ENCODE results near the gene TOP1. TPM values are rescaled to one million over a fixed set of nuclear protein-coding genes. Genes with fewer than 3 reads are reported as not detected.
"Not testable (repeated sequence)": the region's sequence is repeated elsewhere in the genome, so short reads cannot be mapped to it uniquely, and the experiment has no call there.

Gene TOP1
- total RNA-seq, 1 experiment from 2014 or later, result 144 TPM

DNA sequence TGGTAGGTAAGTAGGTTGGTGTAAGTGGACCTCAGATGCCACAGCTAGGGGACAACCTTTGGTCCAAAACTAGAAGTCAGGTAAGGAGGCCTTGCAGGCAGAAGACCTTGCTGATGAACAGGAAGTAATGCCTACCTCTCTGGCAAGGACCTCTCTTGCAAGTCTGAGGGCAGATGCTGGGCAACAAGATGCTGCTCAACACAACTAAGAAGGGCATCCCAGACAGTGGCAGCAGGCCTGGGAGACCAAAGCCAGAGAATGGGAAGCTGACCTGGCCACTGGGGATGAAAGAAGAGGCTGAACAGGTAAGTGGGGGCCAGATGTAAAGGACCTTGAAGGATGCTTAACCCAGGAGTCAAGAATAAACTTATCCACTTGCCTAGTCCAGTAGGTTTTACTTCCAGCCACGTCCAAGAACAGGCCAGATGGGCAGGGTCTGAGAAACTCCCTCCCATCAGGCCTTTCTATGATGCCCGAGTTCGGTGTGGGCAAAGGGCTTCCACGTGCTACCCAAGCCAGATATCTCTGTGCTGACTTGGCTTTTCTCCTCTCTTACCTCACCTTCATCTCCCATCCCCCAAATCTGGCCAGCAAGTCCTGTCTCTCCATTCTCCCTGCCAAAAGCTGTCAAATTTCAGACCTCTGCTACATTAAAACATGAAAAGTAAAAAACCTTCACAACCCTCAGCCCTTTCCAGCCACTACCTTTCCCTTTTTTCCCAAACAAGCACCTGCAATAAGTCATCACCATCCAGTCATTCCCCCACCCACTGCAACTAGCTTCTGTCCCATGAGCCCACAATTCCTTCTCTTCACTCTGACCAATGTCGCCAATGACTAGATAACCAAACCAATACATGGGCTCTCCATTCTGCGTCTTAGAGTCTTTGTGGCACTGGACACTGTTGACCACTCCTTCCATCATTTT, 97.2 kb downstream of the TOP1 start:
- H3K4me3 ChIP-seq (ENCODE audit: low read depth, low read length), result no peak overlapping the region
- no peaks in the 10 kb centered on the region for H3K27me3 ChIP-seq (replicated peaks; ENCODE audit: control insufficient read depth, insufficient read depth, low read length)
- ChIA-PET CTCF (interaction anchor here (0.6 to 1.1 kb wide), 2 partner anchors 9 to 135 kb away, joined by 4 to 6 read pairs; no protein-coding TSS in a partner anchor), POLR2A (no interaction called here)
- no peaks in the 10 kb centered on the region for H3K9me3 ChIP-seq
- no peaks in the 10 kb centered on the region for H3K4me1 Mint-ChIP-seq (ENCODE audit: low read depth, unreplicated experiment)
- H3K36me3 Mint-ChIP-seq (ENCODE audit: insufficient read depth, unreplicated experiment), result peaks cover 71% of the 10 kb centered on the region
- H3K4me3 Mint-ChIP-seq (ENCODE audit: unreplicated experiment), result no peak overlapping the region
- no peaks in the 10 kb centered on the region for H3K9me3 Mint-ChIP-seq (ENCODE audit: unreplicated experiment)
- peak in 1 of 2 experiments; percentile 44 for DNase-seq
- TF ChIP-seq, protein P1, sequence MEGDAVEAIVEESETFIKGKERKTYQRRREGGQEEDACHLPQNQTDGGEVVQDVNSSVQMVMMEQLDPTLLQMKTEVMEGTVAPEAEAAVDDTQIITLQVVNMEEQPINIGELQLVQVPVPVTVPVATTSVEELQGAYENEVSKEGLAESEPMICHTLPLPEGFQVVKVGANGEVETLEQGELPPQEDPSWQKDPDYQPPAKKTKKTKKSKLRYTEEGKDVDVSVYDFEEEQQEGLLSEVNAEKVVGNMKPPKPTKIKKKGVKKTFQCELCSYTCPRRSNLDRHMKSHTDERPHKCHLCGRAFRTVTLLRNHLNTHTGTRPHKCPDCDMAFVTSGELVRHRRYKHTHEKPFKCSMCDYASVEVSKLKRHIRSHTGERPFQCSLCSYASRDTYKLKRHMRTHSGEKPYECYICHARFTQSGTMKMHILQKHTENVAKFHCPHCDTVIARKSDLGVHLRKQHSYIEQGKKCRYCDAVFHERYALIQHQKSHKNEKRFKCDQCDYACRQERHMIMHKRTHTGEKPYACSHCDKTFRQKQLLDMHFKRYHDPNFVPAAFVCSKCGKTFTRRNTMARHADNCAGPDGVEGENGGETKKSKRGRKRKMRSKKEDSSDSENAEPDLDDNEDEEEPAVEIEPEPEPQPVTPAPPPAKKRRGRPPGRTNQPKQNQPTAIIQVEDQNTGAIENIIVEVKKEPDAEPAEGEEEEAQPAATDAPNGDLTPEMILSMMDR (IDR thresholded peaks at IDR 0.05; ENCODE audit: insufficient read depth in 1 of 2, low read depth in 1 of 2, low read length in 1 of 2, severe bottlenecking in 1 of 2, unreplicated experiment in 1 of 2), result no peak
- no peak overlapping the region for H3K27ac Mint-ChIP-seq (ENCODE audit: unreplicated experiment)
- H3K4me1 ChIP-seq, result peaks cover 7% of the 10 kb centered on the region; the same call in 1 of the 2 replicates
- intact Hi-C loops (cut with micrococcal nuclease; ENCODE audit: unreplicated experiment), result no loop called here
- no TSS peak for BruUV-seq (replicated peaks)
- peaks cover 10% of the 10 kb centered on the region for H3K36me3 ChIP-seq (ENCODE audit: control insufficient read depth, insufficient read depth, low read length)
- no peaks in the 10 kb centered on the region for H3K27me3 Mint-ChIP-seq (ENCODE audit: insufficient read depth, unreplicated experiment)

DNA sequence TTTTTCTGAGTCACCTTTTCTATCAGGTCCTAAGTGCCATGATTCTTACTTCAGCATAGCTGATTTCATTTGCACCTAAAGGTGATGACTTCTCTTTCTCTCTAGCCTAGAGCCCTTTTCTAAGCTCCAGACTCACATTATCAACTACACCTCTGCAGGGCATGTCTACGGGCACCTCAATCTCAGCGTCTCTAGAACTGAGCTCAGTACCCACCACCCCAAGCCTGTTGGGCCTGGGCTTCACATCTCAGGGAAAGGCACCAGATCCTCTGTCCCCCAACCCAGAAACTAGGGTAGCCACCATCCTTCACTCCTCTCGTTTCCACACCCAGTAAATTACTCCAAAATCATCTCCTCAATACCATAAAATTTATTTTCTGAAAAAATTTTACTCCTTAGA, 98.1 kb downstream of the TOP1 start:
- Histone ChIP-seq H3K27me3 (replicated peaks; ENCODE audit: control insufficient read depth, insufficient read depth, low read length) (no peaks in the 10 kb centered on the region), H3K4me3 (ENCODE audit: low read depth, low read length) (no peak overlapping the region), H3K36me3 (ENCODE audit: control insufficient read depth, insufficient read depth, low read length) (peaks cover 8% of the 10 kb centered on the region), H3K9me3 (no peaks in the 10 kb centered on the region), H3K4me1 (peaks cover 7% of the 10 kb centered on the region; the same call in 1 of the 2 replicates)
- no TSS peak for BruUV-seq (replicated peaks)
- no peak overlapping the region for H3K27ac Mint-ChIP-seq (ENCODE audit: unreplicated experiment)
- CTCF ChIA-PET, result interaction anchor here (1.1 kb wide), 1 partner anchor 9 kb away, joined by 6 read pairs; no protein-coding TSS in a partner anchor
- intact Hi-C loops (cut with micrococcal nuclease; ENCODE audit: unreplicated experiment), result no loop called here
- H3K27me3 Mint-ChIP-seq (ENCODE audit: insufficient read depth, unreplicated experiment), result no peaks in the 10 kb centered on the region
- POLR2A ChIA-PET, result no interaction called here
- TF ChIP-seq, protein P1 (IDR thresholded peaks at IDR 0.05; ENCODE audit: insufficient read depth in 1 of 2, low read depth in 1 of 2, low read length in 1 of 2, severe bottlenecking in 1 of 2, unreplicated experiment in 1 of 2), result no peak
- H3K4me3 Mint-ChIP-seq (ENCODE audit: unreplicated experiment), result no peak overlapping the region
- H3K4me1 Mint-ChIP-seq (ENCODE audit: low read depth, unreplicated experiment), result no peaks in the 10 kb centered on the region
- H3K36me3 Mint-ChIP-seq (ENCODE audit: insufficient read depth, unreplicated experiment), result peaks cover 69% of the 10 kb centered on the region
- no peaks in the 10 kb centered on the region for H3K9me3 Mint-ChIP-seq (ENCODE audit: unreplicated experiment)
- DNase-seq, result no peak

DNA sequence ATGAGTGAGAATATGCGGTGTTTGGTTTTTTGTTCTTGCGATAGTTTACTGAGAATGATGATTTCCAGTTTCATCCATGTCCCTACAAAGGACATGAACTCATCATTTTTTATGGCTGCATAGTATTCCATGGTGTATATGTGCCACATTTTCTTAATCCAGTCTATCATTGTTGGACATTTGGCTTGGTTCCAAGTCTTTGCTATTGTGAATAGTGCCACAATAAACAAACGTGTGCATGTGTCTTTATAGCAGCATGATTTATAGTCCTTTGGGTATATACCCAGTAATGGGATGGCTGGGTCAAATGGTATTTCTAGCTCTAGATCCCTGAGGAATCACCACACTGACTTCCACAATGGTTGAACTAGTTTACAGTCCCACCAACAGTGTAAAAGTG, 99.7 kb downstream of the TOP1 start:
- H3K4me1 ChIP-seq; H3K4me3 Mint-ChIP-seq (ENCODE audit: unreplicated experiment); H3K27me3 Mint-ChIP-seq (ENCODE audit: insufficient read depth, unreplicated experiment); H3K27me3 ChIP-seq (replicated peaks; ENCODE audit: control insufficient read depth, insufficient read depth, low read length); intact Hi-C loops (cut with micrococcal nuclease; ENCODE audit: unreplicated experiment); H3K9me3 Mint-ChIP-seq (ENCODE audit: unreplicated experiment); H3K4me3 ChIP-seq (ENCODE audit: low read depth, low read length); BruUV-seq (replicated peaks); POLR2A ChIA-PET; H3K27ac Mint-ChIP-seq (ENCODE audit: unreplicated experiment); H3K4me1 Mint-ChIP-seq (ENCODE audit: low read depth, unreplicated experiment); H3K36me3 ChIP-seq (ENCODE audit: control insufficient read depth, insufficient read depth, low read length); H3K9me3 ChIP-seq; DNase-seq: not testable (repeated sequence)
- H3K36me3 Mint-ChIP-seq (ENCODE audit: insufficient read depth, unreplicated experiment), result peaks cover 64% of the 10 kb centered on the region
- CTCF ChIA-PET, result interaction anchor here (0.6 kb wide), 1 partner anchor 168 kb away, joined by 3 read pairs; no protein-coding TSS in a partner anchor
